H1 (cell line): ENCODE data around the gene NCCRP1. TPM values are rescaled to one million over a fixed set of nuclear protein-coding genes. Genes with fewer than 3 reads are reported as not detected.

ENCODE experiments used
- CTCF ChIA-PET: fragments of 300-600 bp; sonication (Branson Sonifier 250); formaldehyde crosslinking; loops from one replicate; lab custom pipeline; 2021; ENCODE audit not compliant: partially characterized antibody; lab: Charles Lee
- POLR2A ChIA-PET: fragments of 300-600 bp; sonication (Branson Sonifier 250); formaldehyde crosslinking; loops from one replicate; lab custom pipeline; 2021; ENCODE audit warnings: inconsistent platforms; ENCODE audit not compliant: partially characterized antibody; lab: Charles Lee
- DNase-seq, 2 experiments: peaks; one replicate each; pipeline versions ENCODE4 v3.0.0 to v3.0.0-alpha.2; 2010 to 2022; ENCODE audit warnings: low spot score in 2 of 2, low read depth in 1 of 2, mixed read lengths in 1 of 2
- FAIRE-seq: peaks from 2 replicates; lab custom pipeline; 2011; peaks lifted over from hg19 to GRCh38; lab: Jason Lieb, UNC
- H2AFZ ChIP-seq: 2 replicates; pipeline ENCODE4 v1.8.1; 2012; ENCODE audit warnings: low read length, inconsistent platforms
- H2AK5ac ChIP-seq: 2 replicates; pipeline ENCODE4 v1.6.1; 2013; ENCODE audit warnings: low read depth, low read length
- H2BK120ac ChIP-seq: replicated peaks from 2 replicates; pipeline ENCODE3; 2013; ENCODE audit warnings: low read depth, low read length, inconsistent platforms
- H2BK12ac ChIP-seq: 2 replicates; pipeline ENCODE4 v1.6.1; 2013; ENCODE audit warnings: low read depth, low read length
- H2BK15ac ChIP-seq: 2 replicates; pipeline ENCODE4 v1.6.1; 2013; ENCODE audit warnings: low read length
- H2BK20ac ChIP-seq: 2 replicates; pipeline ENCODE4 v1.6.1; 2013; ENCODE audit warnings: low read length
- H2BK5ac ChIP-seq: 2 replicates; pipeline ENCODE4 v1.6.1; 2013; ENCODE audit warnings: low read depth, low read length
- H3K14ac ChIP-seq: 2 replicates; pipeline ENCODE4 v1.6.1; 2013; ENCODE audit warnings: inconsistent platforms; ENCODE audit not compliant: insufficient read length
- H3K18ac ChIP-seq: 2 replicates; pipeline ENCODE4 v1.6.1; 2013; ENCODE audit warnings: low read length; ENCODE audit errors: extremely low read depth
- H3K23ac ChIP-seq: 2 replicates; pipeline ENCODE4 v1.6.1; 2013; ENCODE audit warnings: inconsistent platforms; ENCODE audit not compliant: insufficient read length
- H3K23me2 ChIP-seq: 2 replicates; pipeline ENCODE4 v1.6.1; 2013; ENCODE audit warnings: low read depth, low read length
- H3K27ac ChIP-seq: 2 replicates; pipeline ENCODE4 v1.6.1; 2011; ENCODE audit warnings: low read depth, low read length, inconsistent platforms
- H3K27me3 ChIP-seq, 4 experiments: replicated peaks in 1 of 4; 1 replicate in 1 of 4; 2 replicates in 3 of 4; pipeline versions ENCODE4 v1.6.1 to v1.8.1; 2011 to 2013; ENCODE audit warnings: low read length in 3 of 4, mild to moderate bottlenecking in 3 of 4, inconsistent platforms in 2 of 4, mixed read lengths in 2 of 4, moderate library complexity in 1 of 4; ENCODE audit not compliant: control insufficient read depth in 3 of 4, insufficient read depth in 3 of 4; ENCODE audit errors: extremely low read depth in 1 of 4
- H3K36me3 ChIP-seq, 4 experiments: 2 replicates each; pipeline versions ENCODE4 v1.6.1 to v1.8.1; 2011 to 2013; ENCODE audit warnings: mild to moderate bottlenecking in 4 of 4, low read length in 3 of 4, moderate library complexity in 2 of 4, control low read depth in 1 of 4, inconsistent platforms in 1 of 4; ENCODE audit not compliant: insufficient read depth in 4 of 4, control insufficient read depth in 2 of 4
- H3K4ac ChIP-seq: replicated peaks from 2 replicates; pipeline ENCODE3; 2013; ENCODE audit warnings: low read length, low read depth, mixed read lengths, inconsistent platforms; ENCODE audit not compliant: insufficient read length
- H3K4me1 ChIP-seq, 4 experiments: replicated peaks in 1 of 4; 1 replicate in 1 of 4; 2 replicates in 3 of 4; pipeline versions ENCODE4 v1.6.1 to v1.8.1; 2011 to 2013; ENCODE audit warnings: low read length in 3 of 4, inconsistent platforms in 2 of 4, mixed read lengths in 1 of 4; ENCODE audit not compliant: insufficient read depth in 4 of 4, control insufficient read depth in 3 of 4
- H3K4me2 ChIP-seq, 2 experiments: 2 replicates each; pipeline versions ENCODE4 v1.6.1 to v1.8.1; 2011 to 2013; ENCODE audit warnings: low read depth in 2 of 2, low read length in 2 of 2, control low read depth in 1 of 2, inconsistent platforms in 1 of 2, mild to moderate bottlenecking in 1 of 2; ENCODE audit not compliant: insufficient read depth in 1 of 2
- H3K4me3 ChIP-seq, 4 experiments: fragments of 200-600, 300-600 bp in 1 of 4; sonication (generic), shearing (Covaris generic), sonication (Bioruptor Twin) in 1 of 4; 2 replicates each; pipeline versions ENCODE4 v1.5.1 to v1.8.1; 2011 to 2016; ENCODE audit warnings: low read length in 4 of 4, low read depth in 3 of 4, control low read depth in 2 of 4, inconsistent platforms in 2 of 4, mild to moderate bottlenecking in 2 of 4, mixed read lengths in 1 of 4, moderate library complexity in 1 of 4; ENCODE audit not compliant: insufficient read depth in 2 of 4; ENCODE audit errors: extremely low read depth in 1 of 4
- H3K56ac ChIP-seq: replicated peaks from 2 replicates; pipeline ENCODE3; 2013; ENCODE audit warnings: low read depth, mild to moderate bottlenecking, mixed read lengths, low read length, inconsistent platforms; ENCODE audit not compliant: insufficient read length
- H3K79me1 ChIP-seq: 2 replicates; pipeline ENCODE4 v1.6.1; 2013; ENCODE audit warnings: low read depth, low read length, control low read depth
- H3K79me2 ChIP-seq, 2 experiments: 2 replicates each; pipeline versions ENCODE4 v1.6.1 to v1.8.1; 2012 to 2013; ENCODE audit warnings: low read length in 2 of 2, mild to moderate bottlenecking in 2 of 2, inconsistent platforms in 1 of 2; ENCODE audit not compliant: insufficient read depth in 2 of 2, control insufficient read depth in 1 of 2
- H3K9ac ChIP-seq, 4 experiments: replicated peaks in 1 of 4; 1 replicate in 1 of 4; 2 replicates in 3 of 4; pipeline versions ENCODE4 v1.6.1 to v1.8.1; 2011 to 2013; ENCODE audit warnings: low read depth in 3 of 4, low read length in 3 of 4, control low read depth in 2 of 4, mild to moderate bottlenecking in 2 of 4, moderate library complexity in 2 of 4, inconsistent platforms in 1 of 4; ENCODE audit errors: extremely low read depth in 1 of 4
- H3K9me3 ChIP-seq, 2 experiments: 2 replicates each; pipeline versions ENCODE4 v1.6.1 to v1.8.1; 2012 to 2013; ENCODE audit warnings: mild to moderate bottlenecking in 2 of 2, moderate library complexity in 2 of 2, control low read depth in 1 of 2, inconsistent platforms in 1 of 2, low read depth in 1 of 2, low read length in 1 of 2, mixed read lengths in 1 of 2; ENCODE audit not compliant: insufficient read depth in 2 of 2
- H4K20me1 ChIP-seq, 2 experiments: replicated peaks in 1 of 2; 2 replicates each; pipeline versions ENCODE3 to v1.8.1; 2011 to 2013; ENCODE audit warnings: inconsistent platforms in 2 of 2, low read length in 2 of 2, mild to moderate bottlenecking in 1 of 2; ENCODE audit not compliant: insufficient read depth in 2 of 2, control insufficient read depth in 1 of 2
- H4K5ac ChIP-seq: 2 replicates; pipeline ENCODE4 v1.6.1; 2013; ENCODE audit warnings: low read length, low read depth, mixed read lengths, inconsistent platforms; ENCODE audit not compliant: insufficient read length
- H4K8ac ChIP-seq: 2 replicates; pipeline ENCODE4 v1.8.0; 2013; ENCODE audit warnings: mild to moderate bottlenecking, moderate library complexity, low read length, inconsistent platforms; ENCODE audit not compliant: insufficient read depth; ENCODE audit errors: extremely low read depth
- H4K91ac ChIP-seq: replicated peaks from 2 replicates; pipeline ENCODE3; 2013; ENCODE audit warnings: low read length, mixed read lengths, inconsistent platforms; ENCODE audit not compliant: insufficient read length
- BACH1 ChIP-seq: IDR thresholded peaks from 2 replicates; pipeline ENCODE4 v1.6.1; 2012; ENCODE audit warnings: low read length, improper control_type of control experiment
- CBX5 ChIP-seq: fragments of 300-800, 300-1000 bp; sonication (generic); IDR thresholded peaks from 2 replicates; pipeline ENCODE4 v1.7.1; 2016; ENCODE audit warnings: antibody characterized with exemption, low read length, low read depth
- CTBP2 ChIP-seq: IDR thresholded peaks from 2 replicates; pipeline ENCODE4 v1.7.0; 2011; ENCODE audit warnings: borderline replicate concordance, mild to moderate bottlenecking, moderate library complexity, mixed read lengths, low read length; ENCODE audit not compliant: insufficient read depth, insufficient read length
- EGR1 ChIP-seq: IDR thresholded peaks from 2 replicates; pipeline ENCODE4 v1.6.1; 2011; ENCODE audit warnings: low read depth, low read length, borderline replicate concordance
- GTF2F1 ChIP-seq: IDR thresholded peaks from 2 replicates; pipeline ENCODE4 v1.6.1; 2012; ENCODE audit warnings: low read depth, low read length, improper control_type of control experiment, borderline replicate concordance
- JUN ChIP-seq: IDR thresholded peaks from 2 replicates; pipeline ENCODE4 v1.6.1; 2011; ENCODE audit warnings: low read depth, mild to moderate bottlenecking, improper control_type of control experiment, low read length
- KDM4A ChIP-seq: IDR thresholded peaks from one replicate; pipeline ENCODE4 v1.7.1; 2012; ENCODE audit warnings: low read depth, mild to moderate bottlenecking, moderate library complexity, low read length, inconsistent platforms; ENCODE audit not compliant: severe bottlenecking
- NRF1 ChIP-seq: IDR thresholded peaks from 2 replicates; pipeline ENCODE4 v1.6.1; 2011; ENCODE audit warnings: mild to moderate bottlenecking, low read depth, low read length, improper control_type of control experiment
- RNF2 ChIP-seq: fragments of 200-900, 300-1000 bp; sonication (generic); IDR thresholded peaks from 2 replicates; pipeline ENCODE4 v1.7.1; 2016; ENCODE audit warnings: borderline replicate concordance, low read depth, mild to moderate bottlenecking, antibody characterized with exemption, low read length; ENCODE audit not compliant: poor library complexity, severe bottlenecking; ENCODE audit errors: missing control alignments
- SAP30 ChIP-seq: fragments of 300-600 bp; sonication (generic); IDR thresholded peaks from 2 replicates; pipeline ENCODE4 v1.7.1; 2012; ENCODE audit warnings: low read length, moderate library complexity, mild to moderate bottlenecking, inconsistent platforms; ENCODE audit not compliant: insufficient read depth, insufficient replicate concordance
- SRF ChIP-seq: IDR thresholded peaks from 2 replicates; pipeline ENCODE4 v1.6.1; 2011; ENCODE audit warnings: mild to moderate bottlenecking, low read depth, low read length, moderate library complexity
- SUZ12 ChIP-seq: fragments of 200-600 bp; sonication (generic); IDR thresholded peaks from 2 replicates; pipeline ENCODE4 v1.6.1; 2012; ENCODE audit warnings: mild to moderate bottlenecking, inconsistent platforms, low read length, moderate library complexity, mixed read lengths
- WGBS, 2 experiments: shearing (Covaris generic) in 1 of 2; methylation state at CpG; one replicate each; pipeline versions ENCODE4 v1.1.6 to v1.1.7; 2013 to 2015; ENCODE audit warnings: low lambda C conversion rate in 2 of 2, mixed read lengths in 2 of 2, inconsistent platforms in 1 of 2, low coverage in 1 of 2, missing lambda C conversion rate in 1 of 2; ENCODE audit not compliant: insufficient replicate concordance in 2 of 2, insufficient coverage in 1 of 2, insufficient read length in 1 of 2; ENCODE audit errors: extremely low coverage in 1 of 2, missing lambda C conversion rate in 1 of 2; 5-methylcytosine and 5-hydroxymethylcytosine counted together
- polyA plus RNA-seq, 7 experiments: library from polyadenylated mRNA; depleted of rRNA in 3 of 7; stranded (reverse) in 5 of 7; unstranded in 2 of 7; fragments of >200 nt in 5 of 7; fragments of 200-250 nt in 2 of 7; gene quantifications; 1 replicate in 5 of 7; 2 replicates in 1 of 7; 4 replicates in 1 of 7; pipeline versions ENCODE4 v1.2.1 to v1.2.3, GENCODE V29; 2011 to 2013; ENCODE audit warnings: missing spikeins in 2 of 7, mixed read lengths in 2 of 7
- total RNA-seq: library from RNA; stranded (reverse); fragmentation: NEBNext Ultra II Directional; extraction: Animal tissue kit (Norgen Biotek cat#: 25700); gene quantifications from 2 replicates; pipeline ENCODE4 v1.2.1, GENCODE V29; 2021

NCCRP1 gene
- total and polyA plus RNA-seq, 2 of the 8 experiments (the other 6 are each of a cell fraction or from before 2014, with no cell fraction given) = 2.8 to 7.9 TPM

DNA sequence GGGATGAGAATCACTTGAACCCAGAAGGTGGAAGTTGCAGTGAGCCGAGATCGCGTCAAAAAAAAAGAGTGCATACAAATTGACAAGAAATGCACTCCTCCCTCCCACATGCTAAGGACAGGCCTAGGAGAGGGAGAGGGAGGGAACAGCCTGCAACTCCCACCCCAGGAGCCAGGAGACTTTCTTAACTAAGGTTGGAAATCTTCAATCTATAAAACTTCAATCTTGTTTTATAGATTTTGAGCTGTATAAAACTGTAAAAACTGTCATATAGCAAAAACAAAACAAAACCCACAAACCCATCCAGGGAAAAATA, 8.6 kb downstream of the NCCRP1 start:
- no peak overlapping the region for H2BK12ac ChIP-seq
- no peak overlapping the region for H3K27ac ChIP-seq
- no peak overlapping the region for H4K8ac ChIP-seq
- no peaks in the 10 kb centered on the region for H3K23me2 ChIP-seq
- H3K9me3 ChIP-seq = no peaks in the 10 kb centered on the region
- no peak overlapping the region for H2BK5ac ChIP-seq
- POLR2A ChIA-PET = interaction anchor here (0.7 kb wide), 1 partner anchor 54 kb away, joined by 3 read pairs; no protein-coding TSS in a partner anchor
- no peak overlapping the region for H3K9ac ChIP-seq
- no peak overlapping the region for H3K14ac ChIP-seq
- H3K36me3 ChIP-seq = no peaks in the 10 kb centered on the region
- H3K4me3 ChIP-seq = no peak overlapping the region
- H3K27me3 ChIP-seq = peaks cover 4 to 23% (median 13%) of the 10 kb centered on the region in 4 experiments; a peak in 6 of 7 replicates
- TF ChIP-seq RNF2 (no peak), GTF2F1 (no peak), JUN (no peak), KDM4A (no peak), NRF1 (no peak), BACH1 (no peak), EGR1 (no peak), SAP30 (no peak), SUZ12 (no peak), SRF (no peak), CTBP2 (no peak), CBX5 (no peak)
- no peak overlapping the region for H4K5ac ChIP-seq
- no peak overlapping the region for H3K18ac ChIP-seq
- no peak overlapping the region for H3K4me2 ChIP-seq
- H4K20me1 ChIP-seq = no peaks in the 10 kb centered on the region
- no peak overlapping the region for H2AK5ac ChIP-seq
- H2BK120ac ChIP-seq = no peak overlapping the region
- no peak overlapping the region for H3K56ac ChIP-seq
- H2BK15ac ChIP-seq = no peak overlapping the region
- no peak overlapping the region for H3K23ac ChIP-seq
- DNase-seq = no peak
- no peaks in the 10 kb centered on the region for H3K79me1 ChIP-seq
- no peaks in the 10 kb centered on the region for H3K79me2 ChIP-seq
- no peak overlapping the region for H2AFZ ChIP-seq
- H3K4me1 ChIP-seq = peaks cover 0 to 2% (median under 1%) of the 10 kb centered on the region in 4 experiments; a peak in 3 of 7 replicates
- H2BK20ac ChIP-seq = no peak overlapping the region
- 95% methylated on average over 3 of the region's 3 CpGs; no CpG with 5 or more reads in 1 of the 2 experiments for WGBS, 2 experiments
- CTCF ChIA-PET = interaction anchor here (1.0 to 3.3 kb wide), 6 partner anchors 9 to 122 kb away, joined by 3 to 15 read pairs (median 4); partner anchors contain the start of gene NCCRP1
- H4K91ac ChIP-seq = no peak overlapping the region
- FAIRE-seq = no peak
- H3K4ac ChIP-seq = no peak overlapping the region
